Trophoblast cell (in vitro differentiated cells and primary cell): ENCODE results near the gene NMT1.

Experiments used
- DNase-seq, 2 donors: peaks; one replicate each; pipeline ENCODE4 v3.0.0-alpha.2; 2016
- H2AFZ ChIP-seq: 2 replicates; pipeline ENCODE4 v1.6.1; 2013; ENCODE audit warnings: low read length, moderate library complexity, mild to moderate bottlenecking; ENCODE audit not compliant: insufficient read depth, poor library complexity
- H2AK5ac ChIP-seq: 2 replicates; pipeline ENCODE4 v1.6.1; 2013; ENCODE audit warnings: mild to moderate bottlenecking, low read length
- H2BK120ac ChIP-seq: 2 replicates; pipeline ENCODE4 v1.6.1; 2013; ENCODE audit warnings: low read length, mild to moderate bottlenecking, moderate library complexity; ENCODE audit not compliant: insufficient read depth, poor library complexity
- H2BK12ac ChIP-seq: 2 replicates; pipeline ENCODE4 v1.6.1; 2013; ENCODE audit warnings: mild to moderate bottlenecking, low read length, moderate library complexity
- H2BK5ac ChIP-seq: 2 replicates; pipeline ENCODE4 v1.6.1; 2013; ENCODE audit warnings: low read length, low read depth, moderate library complexity, mild to moderate bottlenecking; ENCODE audit not compliant: poor library complexity
- H3K14ac ChIP-seq: 2 replicates; pipeline ENCODE4 v1.6.1; 2013; ENCODE audit warnings: mild to moderate bottlenecking, low read length
- H3K18ac ChIP-seq: 2 replicates; pipeline ENCODE4 v1.6.1; 2013; ENCODE audit warnings: mild to moderate bottlenecking, low read length
- H3K23ac ChIP-seq: 2 replicates; pipeline ENCODE4 v1.6.1; 2013; ENCODE audit warnings: low read length
- H3K27ac ChIP-seq: 2 replicates; pipeline ENCODE4 v1.5.1; 2013; ENCODE audit warnings: low read depth, mild to moderate bottlenecking, inconsistent platforms, low read length, moderate library complexity
- H3K27me3 ChIP-seq: 2 replicates; pipeline ENCODE4 v1.6.1; 2013; ENCODE audit warnings: inconsistent platforms, mild to moderate bottlenecking, low read length, moderate library complexity; ENCODE audit not compliant: insufficient read depth
- H3K36me3 ChIP-seq, 2 experiments: 1 replicate in 1 of 2; 2 replicates in 1 of 2; pipeline ENCODE4 v1.6.1; 2013; ENCODE audit warnings: low read length in 2 of 2, mild to moderate bottlenecking in 2 of 2, moderate library complexity in 1 of 2; ENCODE audit not compliant: insufficient read depth in 2 of 2, control insufficient read depth in 1 of 2
- H3K4ac ChIP-seq: 2 replicates; pipeline ENCODE4 v1.6.1; 2013; ENCODE audit warnings: low read depth, mild to moderate bottlenecking, low read length, moderate library complexity
- H3K4me1 ChIP-seq, 2 experiments: 1 replicate in 1 of 2; 2 replicates in 1 of 2; pipeline ENCODE4 v1.6.1; 2013; ENCODE audit warnings: low read length in 2 of 2, mild to moderate bottlenecking in 2 of 2, moderate library complexity in 1 of 2; ENCODE audit not compliant: insufficient read depth in 2 of 2, control insufficient read depth in 1 of 2
- H3K4me2 ChIP-seq: 2 replicates; pipeline ENCODE4 v1.6.1; 2013; ENCODE audit warnings: inconsistent platforms, mild to moderate bottlenecking, low read length, moderate library complexity
- H3K4me3 ChIP-seq: 2 replicates; pipeline ENCODE4 v1.5.1; 2013; ENCODE audit warnings: mild to moderate bottlenecking, low read depth, low read length, inconsistent platforms
- H3K79me1 ChIP-seq: one replicate; pipeline ENCODE4 v1.6.1; 2013; ENCODE audit warnings: low read length
- H3K79me2 ChIP-seq: 2 replicates; pipeline ENCODE4 v1.6.1; 2013; ENCODE audit warnings: low read length, mild to moderate bottlenecking; ENCODE audit not compliant: control insufficient read depth, insufficient read depth, poor library complexity
- H3K9ac ChIP-seq: 2 replicates; pipeline ENCODE4 v1.6.1; 2013; ENCODE audit warnings: mild to moderate bottlenecking, low read length
- H3K9me3 ChIP-seq: 2 replicates; pipeline ENCODE4 v1.6.1; 2013; ENCODE audit warnings: low read depth, mild to moderate bottlenecking, control low read depth, inconsistent platforms, low read length; ENCODE audit not compliant: insufficient read depth
- H4K12ac ChIP-seq: 2 replicates; pipeline ENCODE4 v1.6.1; 2013; ENCODE audit warnings: low read depth, mild to moderate bottlenecking, low read length, moderate library complexity
- H4K8ac ChIP-seq: 2 replicates; pipeline ENCODE4 v1.6.1; 2013; ENCODE audit warnings: low read depth, mild to moderate bottlenecking, low read length, moderate library complexity
- H4K91ac ChIP-seq: one replicate; pipeline ENCODE4 v1.6.1; 2013; ENCODE audit warnings: low read depth, mild to moderate bottlenecking, low read length, moderate library complexity
- WGBS: extraction: QIAGEN DNeasy Blood & Tissue Kit; methylation state at CpG from one replicate; pipeline ENCODE4 v1.1.7; 2013; ENCODE audit warnings: missing lambda C conversion rate; ENCODE audit not compliant: insufficient read length, insufficient coverage; ENCODE audit errors: extremely low coverage; 5-methylcytosine and 5-hydroxymethylcytosine counted together

The NMT1 gene

DNA sequence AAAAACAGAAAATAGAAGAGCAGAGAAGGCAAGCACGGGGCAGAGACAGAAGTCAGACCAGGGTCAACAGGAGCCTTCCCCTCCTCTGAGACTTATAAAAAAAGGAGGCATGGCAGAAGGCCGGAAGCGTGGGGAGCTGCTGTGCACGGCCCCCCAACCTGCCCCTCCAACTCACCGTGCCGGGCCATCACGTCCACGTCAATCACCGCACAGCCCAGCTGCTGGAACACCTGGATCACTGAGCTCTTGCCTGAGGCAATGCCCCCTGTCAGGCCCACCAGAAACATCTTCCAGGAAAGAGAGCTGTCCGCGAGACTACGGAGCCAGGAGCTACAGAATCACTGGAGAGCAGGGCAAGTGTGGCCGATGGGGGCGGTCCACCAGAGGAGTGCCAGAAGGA is 26.5 kb upstream of the NMT1 start:
- Histone ChIP-seq H2AK5ac (no peak overlapping the region), H3K4me2 (no peak overlapping the region), H2BK120ac (no peak overlapping the region), H4K91ac (no peak overlapping the region), H2BK12ac (no peak overlapping the region), H4K8ac (no peak overlapping the region), H3K79me1 (no peaks in the 10 kb centered on the region), H3K27me3 (no peaks in the 10 kb centered on the region), H2AFZ (no peak overlapping the region), H3K4ac (no peak overlapping the region), H3K18ac (no peak overlapping the region), H3K4me1 (peaks cover 5 to 9% of the 10 kb centered on the region in 2 experiments), H2BK5ac (no peak overlapping the region), H3K79me2 (peaks cover 2% of the 10 kb centered on the region), H3K23ac (no peak overlapping the region), H3K27ac (no peak overlapping the region), H3K14ac (no peak overlapping the region), H3K4me3 (no peak overlapping the region), H4K12ac (no peak overlapping the region), H3K36me3 (peaks cover 54 to 60% of the 10 kb centered on the region in 2 experiments), H3K9ac (no peak overlapping the region), H3K9me3 (no peaks in the 10 kb centered on the region)
- no peak for DNase-seq
- no CpG with 5 or more reads among the region's 14 CpGs for WGBS

DNA sequence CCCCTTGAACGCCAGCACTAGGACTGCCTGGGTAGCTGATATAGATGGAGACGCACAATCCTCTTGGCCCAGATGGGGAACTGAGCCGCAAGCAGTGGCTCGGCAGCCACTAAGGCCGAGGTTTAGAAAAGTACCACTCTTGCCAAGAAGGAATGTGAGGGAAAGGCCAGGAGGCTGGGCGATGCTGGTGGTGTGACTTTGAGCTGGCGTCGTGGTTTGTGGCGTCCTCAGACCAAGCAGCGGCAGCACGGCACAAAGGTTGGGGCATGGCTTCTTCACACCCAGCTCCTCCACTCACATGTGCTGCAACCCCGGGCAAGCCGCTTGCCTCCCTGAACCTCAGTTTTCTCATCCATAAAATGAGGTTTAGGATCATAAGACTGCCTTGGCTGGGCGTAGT is 25.3 kb upstream of the NMT1 start:
- no CpG with 5 or more reads among the region's 14 CpGs for WGBS
- DNase-seq: peak in 1 of 2 donors; percentile 15

GRCh38 chr17:45036691-45037090 is 24.4 kb upstream of the NMT1 start:
- no peaks in the 10 kb centered on the region for H3K27me3 ChIP-seq
- peaks cover 2% of the 10 kb centered on the region for H3K79me2 ChIP-seq
- no peak overlapping the region for H3K9ac ChIP-seq
- H4K91ac ChIP-seq: no peak overlapping the region
- H2BK5ac ChIP-seq: no peak overlapping the region
- no peak overlapping the region for H4K12ac ChIP-seq
- H2AFZ ChIP-seq: no peak overlapping the region
- DNase-seq: no peak
- H3K27ac ChIP-seq: no peak overlapping the region
- no peak overlapping the region for H3K23ac ChIP-seq
- H3K79me1 ChIP-seq: no peaks in the 10 kb centered on the region
- H3K36me3 ChIP-seq: peaks cover 35 to 40% of the 10 kb centered on the region in 2 experiments
- no peak overlapping the region for H4K8ac ChIP-seq
- no peak overlapping the region for H3K14ac ChIP-seq
- H3K4me2 ChIP-seq: no peak overlapping the region
- no peaks in the 10 kb centered on the region for H3K9me3 ChIP-seq
- no peak overlapping the region for H2BK12ac ChIP-seq
- H3K4me1 ChIP-seq: peaks cover 5 to 9% of the 10 kb centered on the region in 2 experiments
- H3K4ac ChIP-seq: no peak overlapping the region
- H3K18ac ChIP-seq: no peak overlapping the region
- no peak overlapping the region for H2BK120ac ChIP-seq
- no CpG with 5 or more reads among the region's 3 CpGs for WGBS
- no peak overlapping the region for H2AK5ac ChIP-seq
- no peak overlapping the region for H3K4me3 ChIP-seq

More for the DNA sequence above, 25.3 kb upstream of the NMT1 start:
- Histone ChIP-seq H2BK120ac (no peak overlapping the region), H3K4ac (peak overlapping the region; percentile 2), H3K23ac (no peak overlapping the region), H3K27ac (no peak overlapping the region), H3K79me2 (peaks cover 2% of the 10 kb centered on the region), H3K27me3 (no peaks in the 10 kb centered on the region), H4K12ac (no peak overlapping the region), H2AK5ac (no peak overlapping the region), H3K4me1 (peaks cover 5 to 9% of the 10 kb centered on the region in 2 experiments), H2BK12ac (no peak overlapping the region), H3K36me3 (peaks cover 42 to 48% of the 10 kb centered on the region in 2 experiments), H3K4me3 (no peak overlapping the region), H4K91ac (no peak overlapping the region), H2BK5ac (no peak overlapping the region), H3K14ac (no peak overlapping the region), H3K79me1 (no peaks in the 10 kb centered on the region), H3K4me2 (no peak overlapping the region), H3K9ac (no peak overlapping the region), H4K8ac (no peak overlapping the region), H3K9me3 (no peaks in the 10 kb centered on the region), H2AFZ (no peak overlapping the region), H3K18ac (no peak overlapping the region)

GRCh38 chr17:45038728-45039634 is 22.1 kb upstream of the NMT1 start:
- Histone ChIP-seq H3K18ac (peak overlapping the region; percentile 33), H3K23ac (no peak overlapping the region), H3K79me1 (no peaks in the 10 kb centered on the region), H4K91ac (no peak overlapping the region), H4K8ac (no peak overlapping the region), H2AK5ac (no peak overlapping the region), H3K4me1 (peaks cover 5 to 9% of the 10 kb centered on the region in 2 experiments), H3K4me2 (no peak overlapping the region), H2BK120ac (no peak overlapping the region), H4K12ac (no peak overlapping the region), H3K79me2 (peaks cover 2% of the 10 kb centered on the region), H3K14ac (no peak overlapping the region), H2BK5ac (no peak overlapping the region), H3K36me3 (peaks cover 20 to 24% of the 10 kb centered on the region in 2 experiments), H3K27ac (no peak overlapping the region), H2BK12ac (no peak overlapping the region), H3K27me3 (no peaks in the 10 kb centered on the region), H3K4ac (no peak overlapping the region), H3K9ac (no peak overlapping the region), H2AFZ (no peak overlapping the region), H3K9me3 (no peaks in the 10 kb centered on the region), H3K4me3 (no peak overlapping the region)
- no peak for DNase-seq
- WGBS: no CpG with 5 or more reads among the region's 13 CpGs
